Nephron progenitor cell (in vitro differentiated cells): ENCODE results near the gene SAMD10.

ENCODE experiments used
- DNase-seq: peaks from one replicate; pipeline ENCODE4 v3.0.0; 2021
- H3K27ac Mint-ChIP-seq: 2 replicates; pipeline ENCODE4 v1.8.0; 2021; ENCODE audit warnings: mild to moderate bottlenecking, moderate library complexity, mixed read lengths
- H3K27me3 Mint-ChIP-seq: 2 replicates; pipeline ENCODE4 v1.8.0; 2021; ENCODE audit warnings: mild to moderate bottlenecking, low read depth, mixed read lengths; ENCODE audit not compliant: poor library complexity
- H3K36me3 Mint-ChIP-seq: 2 replicates; pipeline ENCODE4 v1.8.0; 2021; ENCODE audit warnings: low read depth, mixed read lengths
- H3K4me1 Mint-ChIP-seq: 2 replicates; pipeline ENCODE4 v1.8.0; 2021; ENCODE audit warnings: mixed read lengths
- H3K4me3 Mint-ChIP-seq: 2 replicates; pipeline ENCODE4 v1.8.0; 2021; ENCODE audit warnings: mild to moderate bottlenecking, moderate library complexity, mixed read lengths
- H3K9me3 Mint-ChIP-seq: 2 replicates; pipeline ENCODE4 v1.8.0; 2021; ENCODE audit warnings: mild to moderate bottlenecking, moderate library complexity, mixed read lengths
- TF ChIP-seq, protein P1 (sequence below): fragments of 200-600 bp; sonication (generic); IDR thresholded peaks from 2 replicates; pipeline ENCODE4 v1.5.0; 2021; ENCODE audit warnings: antibody characterized with exemption

SAMD10 gene

DNA sequence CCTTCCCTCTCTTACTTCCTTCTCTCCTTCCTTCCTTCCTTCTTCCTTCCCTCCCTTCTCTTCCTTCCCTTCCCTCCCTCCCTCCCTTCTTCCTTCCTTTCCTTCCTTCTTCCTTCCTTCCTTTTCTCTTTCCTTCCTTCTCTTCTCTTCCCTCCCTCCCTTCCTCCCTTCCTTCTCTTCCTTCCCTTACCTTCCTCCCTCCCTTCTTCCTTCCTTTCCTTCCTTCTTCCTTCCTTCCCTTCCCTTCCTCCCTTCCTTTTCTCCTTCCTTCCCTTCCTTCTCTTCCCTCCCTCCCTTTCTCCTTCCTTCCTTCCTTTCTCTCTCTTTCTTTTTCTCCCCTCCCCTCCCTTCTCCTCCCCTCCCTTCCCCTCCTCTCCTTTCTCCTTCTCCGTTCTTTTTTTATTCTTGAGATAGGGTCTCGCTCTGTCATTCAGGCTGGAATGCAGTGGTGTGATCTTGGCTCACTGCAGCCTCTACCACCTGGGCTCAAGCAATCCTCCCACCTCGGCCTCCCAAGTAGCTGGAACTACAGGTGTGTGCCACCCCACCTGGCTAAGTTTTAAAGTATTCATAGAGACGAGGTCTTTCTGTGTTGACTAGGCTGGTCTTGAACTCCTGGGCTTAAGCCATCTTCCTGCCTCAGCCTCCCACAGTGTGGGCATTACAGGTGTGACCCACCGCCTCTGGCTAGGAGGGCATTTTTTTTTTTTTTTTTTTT, 8.6 kb downstream of the SAMD10 start:
- Mint-ChIP-seq H3K4me1 (peaks cover 22% of the 10 kb centered on the region), H3K36me3 (peaks cover 13% of the 10 kb centered on the region), H3K27ac (no peak overlapping the region), H3K4me3 (peak overlapping the region; percentile 75), H3K9me3 (peaks cover 3% of the 10 kb centered on the region), H3K27me3 (peaks cover 33% of the 10 kb centered on the region)
- TF ChIP-seq, protein P1, sequence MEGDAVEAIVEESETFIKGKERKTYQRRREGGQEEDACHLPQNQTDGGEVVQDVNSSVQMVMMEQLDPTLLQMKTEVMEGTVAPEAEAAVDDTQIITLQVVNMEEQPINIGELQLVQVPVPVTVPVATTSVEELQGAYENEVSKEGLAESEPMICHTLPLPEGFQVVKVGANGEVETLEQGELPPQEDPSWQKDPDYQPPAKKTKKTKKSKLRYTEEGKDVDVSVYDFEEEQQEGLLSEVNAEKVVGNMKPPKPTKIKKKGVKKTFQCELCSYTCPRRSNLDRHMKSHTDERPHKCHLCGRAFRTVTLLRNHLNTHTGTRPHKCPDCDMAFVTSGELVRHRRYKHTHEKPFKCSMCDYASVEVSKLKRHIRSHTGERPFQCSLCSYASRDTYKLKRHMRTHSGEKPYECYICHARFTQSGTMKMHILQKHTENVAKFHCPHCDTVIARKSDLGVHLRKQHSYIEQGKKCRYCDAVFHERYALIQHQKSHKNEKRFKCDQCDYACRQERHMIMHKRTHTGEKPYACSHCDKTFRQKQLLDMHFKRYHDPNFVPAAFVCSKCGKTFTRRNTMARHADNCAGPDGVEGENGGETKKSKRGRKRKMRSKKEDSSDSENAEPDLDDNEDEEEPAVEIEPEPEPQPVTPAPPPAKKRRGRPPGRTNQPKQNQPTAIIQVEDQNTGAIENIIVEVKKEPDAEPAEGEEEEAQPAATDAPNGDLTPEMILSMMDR: no peak
- no peak for DNase-seq

DNA sequence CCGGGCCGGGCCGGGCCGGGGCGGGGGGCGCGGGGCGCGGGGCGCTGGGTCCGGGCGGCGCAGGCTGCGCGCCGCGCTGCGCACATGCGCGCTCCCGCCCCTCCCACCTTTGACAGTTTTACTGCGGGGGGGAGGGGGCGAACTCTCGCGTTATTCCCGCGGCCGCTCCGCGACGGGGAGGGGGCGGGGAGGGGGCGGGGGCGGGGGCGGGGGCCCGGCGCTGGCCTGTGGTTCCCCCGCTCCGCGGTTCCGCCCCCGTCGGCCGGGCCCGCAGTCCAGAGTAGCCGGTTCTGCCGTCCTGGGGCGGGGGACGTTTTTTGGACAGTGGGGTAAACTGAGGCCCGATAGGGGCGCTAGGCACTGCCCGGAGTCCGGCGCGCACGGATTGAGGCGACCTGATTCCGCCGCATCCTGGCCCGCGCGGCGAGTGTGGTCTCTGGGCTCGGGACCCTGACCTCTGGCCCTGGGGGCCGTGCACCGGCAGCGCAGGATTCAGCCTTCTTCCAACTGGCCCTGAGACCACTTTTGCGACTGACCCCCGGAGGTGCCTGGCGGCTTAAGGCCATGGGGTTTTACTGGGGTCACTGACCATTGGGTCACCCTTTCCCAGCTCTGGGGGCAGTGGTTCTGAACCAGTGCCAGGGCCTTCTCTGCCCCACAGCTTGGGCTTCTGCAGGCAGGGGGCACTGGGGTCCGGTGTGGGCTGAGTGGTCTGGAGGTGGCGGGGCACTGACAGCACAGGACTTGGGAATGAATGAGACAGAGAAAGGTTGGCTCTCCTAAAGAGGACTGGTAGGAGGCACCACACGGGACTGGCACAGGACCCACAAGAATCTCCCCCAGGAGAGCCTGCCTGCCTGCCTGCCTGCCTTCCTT, 9.4 kb downstream of the SAMD10 start, which contains the start of gene ZNF512B:
Gene ZNF512B (minus strand): TSS at position 93 of the 876 bp plus-strand sequence. CDS start 1,980 bp downstream, outside the sequence.
- H3K36me3 Mint-ChIP-seq: peaks cover 14% of the 10 kb centered on the region
- H3K27me3 Mint-ChIP-seq: peaks cover 31% of the 10 kb centered on the region
- no peak within 1 kb of the TSS for H3K27ac Mint-ChIP-seq
- peak; percentile 80 for DNase-seq
- peak within 1 kb of the TSS; percentile 85 for H3K4me3 Mint-ChIP-seq
- peaks cover 22% of the 10 kb centered on the region for H3K4me1 Mint-ChIP-seq
- H3K9me3 Mint-ChIP-seq: peaks cover 4% of the 10 kb centered on the region
- TF ChIP-seq, protein P1: no peak

DNA sequence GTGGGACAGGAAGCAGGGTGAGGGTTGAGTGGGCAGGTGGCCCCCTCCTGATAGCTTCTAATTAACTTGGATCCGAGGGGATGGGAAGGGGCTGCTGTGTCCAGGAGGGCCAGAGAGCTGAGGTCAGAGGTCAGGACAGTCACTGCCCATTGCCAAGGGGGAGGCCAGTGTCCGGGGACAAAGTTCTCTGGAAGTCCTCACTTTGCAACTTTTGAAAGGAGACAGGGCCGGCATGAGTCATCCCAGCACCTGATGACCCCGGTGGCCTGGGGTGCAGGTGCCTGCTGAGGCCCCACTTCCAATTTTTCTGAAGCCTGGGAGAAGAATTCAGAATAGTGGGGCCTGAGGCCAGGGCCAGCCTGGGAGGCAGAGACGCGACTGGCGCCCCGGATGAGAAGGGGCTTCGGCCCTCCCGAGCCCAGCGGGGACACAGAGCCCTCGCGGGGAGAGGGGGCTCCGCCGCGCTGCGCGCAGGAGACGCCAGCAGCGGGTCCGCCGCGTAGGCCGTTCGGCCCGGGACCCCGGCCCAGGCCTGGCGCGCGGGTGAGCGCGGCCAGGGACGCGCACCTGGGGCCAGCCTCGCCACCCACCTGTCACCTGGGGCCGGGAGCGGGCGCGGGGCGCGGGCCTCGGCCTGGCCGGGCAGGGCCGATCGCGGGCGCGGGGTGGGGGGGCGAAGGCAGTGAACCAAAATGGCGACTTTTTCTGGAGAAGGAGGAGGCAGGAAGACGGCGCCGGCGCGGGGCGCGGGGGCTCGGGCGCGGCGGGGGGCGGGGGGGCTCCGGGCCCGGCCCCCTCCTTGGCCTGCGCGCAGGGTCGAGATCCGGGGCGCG, 10.3 kb downstream of the SAMD10 start:
- H3K4me1 Mint-ChIP-seq: peaks cover 22% of the 10 kb centered on the region
- DNase-seq: peak; percentile 64

DNA sequence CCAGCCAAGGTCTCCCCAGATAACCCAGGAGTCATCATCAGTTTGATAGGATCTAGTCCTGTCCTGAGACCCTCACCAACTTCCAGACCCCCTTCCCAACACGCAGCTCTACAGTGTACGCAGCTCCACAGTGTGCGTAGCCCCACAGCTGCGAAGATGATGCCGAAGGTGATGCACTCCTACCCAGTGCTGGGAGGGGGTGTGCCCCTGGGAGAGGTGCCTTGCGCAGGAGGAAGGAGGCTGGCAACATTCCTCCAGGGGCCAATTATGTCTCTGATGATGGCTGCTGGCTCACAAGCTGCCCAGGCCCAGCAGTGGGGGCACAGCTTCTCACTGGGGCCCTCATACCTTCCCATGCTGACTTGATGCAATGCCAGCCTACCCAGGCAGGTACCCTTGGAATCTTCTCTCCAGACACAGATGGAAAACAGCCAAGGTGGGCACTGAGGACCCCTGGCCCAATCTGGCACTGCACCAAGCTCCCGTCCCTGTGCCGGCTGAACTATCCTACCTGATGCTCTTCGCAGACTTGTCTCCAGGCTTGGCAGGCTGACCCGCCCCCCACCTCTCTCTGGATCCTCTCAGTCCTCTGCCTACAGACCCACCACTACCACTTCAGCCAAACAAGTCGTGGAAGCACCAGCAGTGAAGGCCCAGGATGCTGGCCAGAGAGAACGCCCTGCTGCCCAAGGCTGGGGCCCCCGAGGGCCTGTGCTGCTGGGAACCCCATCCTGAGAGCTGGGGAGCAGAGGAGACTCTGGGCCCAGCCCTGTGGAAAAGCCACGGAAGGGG, 11.1 kb downstream of the SAMD10 start:
- H3K4me1 Mint-ChIP-seq: peaks cover 13% of the 10 kb centered on the region
- H3K27ac Mint-ChIP-seq: no peak overlapping the region
- DNase-seq: peak; percentile 3
- TF ChIP-seq, protein P1: no peak
- peaks cover 30% of the 10 kb centered on the region for H3K27me3 Mint-ChIP-seq
- peak overlapping the region; percentile 85 for H3K4me3 Mint-ChIP-seq
- H3K36me3 Mint-ChIP-seq: peaks cover 14% of the 10 kb centered on the region
- peaks cover 4% of the 10 kb centered on the region for H3K9me3 Mint-ChIP-seq

More for the DNA sequence above, 10.3 kb downstream of the SAMD10 start:
- peaks cover 4% of the 10 kb centered on the region for H3K9me3 Mint-ChIP-seq
- peaks cover 14% of the 10 kb centered on the region for H3K36me3 Mint-ChIP-seq
- H3K4me3 Mint-ChIP-seq: peak overlapping the region; percentile 85
- TF ChIP-seq, protein P1: no peak
- peaks cover 31% of the 10 kb centered on the region for H3K27me3 Mint-ChIP-seq
- no peak overlapping the region for H3K27ac Mint-ChIP-seq
